Hepatocyte (in vitro differentiated cells): ENCODE measurements around the gene TMEM204.

Experiments
- CTCF ChIP-seq: fragments of 200-600 bp; sonication (generic); IDR thresholded peaks from 2 replicates; pipeline ENCODE4 v1.5.1; 2016; ENCODE audit warnings: antibody characterized with exemption, mild to moderate bottlenecking; ENCODE audit not compliant: poor library complexity
- EZH2 ChIP-seq: fragments of 200-600 bp; sonication (generic); IDR thresholded peaks from 2 replicates; pipeline ENCODE4 v1.6.1; 2016; ENCODE audit warnings: antibody characterized with exemption, mild to moderate bottlenecking, borderline replicate concordance

- TF ChIP-seq CTCF (no peak), EZH2 (no peak)
Observed at GRCh38 chr16:1492082-1492922, 41.2 kb upstream of the TMEM204 start.
